SJCRH30 (cell line): ENCODE measurements around the gene ASCL3. TPM values are rescaled to one million over a fixed set of nuclear protein-coding genes. Genes with fewer than 3 reads are reported as not detected.
"Not testable (repeated sequence)": the region's sequence is repeated elsewhere in the genome, so short reads cannot be mapped to it uniquely, and the experiment has no call there.

Source experiments
- DNase-seq, 2 experiments: peaks; one replicate each; pipeline ENCODE4 v3.0.0-alpha.2; 2015 to 2020
- H3K27ac ChIP-seq: fragments of 250-450 bp; sonication (Bioruptor Pico); 2 replicates; pipeline ENCODE4 v1.5.1; 2020; ENCODE audit warnings: mild to moderate bottlenecking, moderate library complexity
- H3K27me3 ChIP-seq: fragments of 250-450 bp; sonication (Bioruptor Pico); 2 replicates; pipeline ENCODE4 v1.5.1; 2020; ENCODE audit warnings: mild to moderate bottlenecking, moderate library complexity
- H3K36me3 ChIP-seq: fragments of 250-450 bp; sonication (Bioruptor Pico); 2 replicates; pipeline ENCODE4 v1.5.1; 2020; ENCODE audit warnings: mild to moderate bottlenecking, moderate library complexity
- H3K4me1 ChIP-seq: fragments of 250-450 bp; sonication (Bioruptor Pico); 2 replicates; pipeline ENCODE4 v1.5.1; 2020; ENCODE audit warnings: mild to moderate bottlenecking, moderate library complexity
- H3K4me3 ChIP-seq: fragments of 250-450 bp; sonication (Bioruptor Pico); 2 replicates; pipeline ENCODE4 v1.5.1; 2020; ENCODE audit warnings: mild to moderate bottlenecking, moderate library complexity
- H3K9me3 ChIP-seq: fragments of 250-450 bp; sonication (Bioruptor Pico); replicated peaks from 2 replicates; pipeline ENCODE4 v1.5.1; 2020; ENCODE audit warnings: mild to moderate bottlenecking, moderate library complexity
- total RNA-seq: library from RNA; depleted of rRNA; stranded (reverse); fragments of >200 nt; shearing (Covaris generic); gene quantifications from 2 replicates; pipeline ENCODE4 v1.2.3, GENCODE V29; 2014; rRNA removed

Gene ASCL3
- not detected in 2 replicates for total RNA-seq

GRCh38 chr11:8942518-8943066, at the start of gene ASCL3:
ASCL3 (minus strand) TSS chr11:8943016; CDS start chr11:8938161, 4,855 bp downstream.
- Histone ChIP-seq H3K27ac (no peak within 1 kb of the TSS), H3K36me3 (peaks cover 6% of the 10 kb centered on the region; the same call in 1 of the 2 replicates), H3K27me3 (no peaks in the 10 kb centered on the region), H3K4me3 (no peak within 1 kb of the TSS), H3K9me3 (no peaks in the 10 kb centered on the region), H3K4me1 (no peaks in the 10 kb centered on the region)
- no peak for DNase-seq

GRCh38 chr11:8989453-8989852, 46.6 kb upstream of the ASCL3 start:
- Histone ChIP-seq H3K9me3 (no peaks in the 10 kb centered on the region), H3K27ac (no peak overlapping the region), H3K27me3 (no peaks in the 10 kb centered on the region), H3K36me3 (no peaks in the 10 kb centered on the region), H3K4me1 (no peaks in the 10 kb centered on the region), H3K4me3 (no peak overlapping the region)
- no peak for DNase-seq

GRCh38 chr11:8988329-8989234, 45.8 kb upstream of the ASCL3 start:
- DNase-seq = no peak
- Histone ChIP-seq H3K4me1 (no peaks in the 10 kb centered on the region), H3K4me3 (no peak overlapping the region), H3K9me3 (no peaks in the 10 kb centered on the region), H3K36me3 (no peaks in the 10 kb centered on the region), H3K27me3 (no peaks in the 10 kb centered on the region), H3K27ac (no peak overlapping the region)

DNA sequence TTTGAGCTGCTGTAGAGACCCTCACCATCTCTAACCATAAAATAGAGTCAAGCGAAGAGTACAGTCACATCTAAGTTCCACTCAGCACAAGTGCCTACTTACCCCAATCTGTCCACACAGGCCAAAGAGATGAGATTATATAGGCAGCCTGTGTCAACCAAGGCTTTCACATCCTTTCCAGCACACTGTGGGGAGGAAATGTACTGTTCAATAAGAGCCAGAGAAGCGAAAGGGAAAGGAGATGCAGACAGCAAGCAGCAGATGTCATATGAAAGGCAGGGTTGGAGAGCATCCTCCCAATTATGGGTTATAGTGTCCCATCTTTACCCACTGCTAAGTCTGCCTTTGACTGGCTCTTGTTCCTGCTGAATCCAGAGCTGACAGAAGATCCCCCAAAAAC, 44.6 kb upstream of the ASCL3 start:
- H3K27ac ChIP-seq = no peak overlapping the region
- no peaks in the 10 kb centered on the region for H3K36me3 ChIP-seq
- no peak for DNase-seq
- no peaks in the 10 kb centered on the region for H3K9me3 ChIP-seq
- H3K4me1 ChIP-seq = no peaks in the 10 kb centered on the region
- H3K27me3 ChIP-seq = no peaks in the 10 kb centered on the region
- H3K4me3 ChIP-seq = no peak overlapping the region

- not testable (repeated sequence) for H3K4me1 ChIP-seq, H3K4me3 ChIP-seq, DNase-seq
Observed at GRCh38 chr11:8986772-8987171, 44.0 kb upstream of the ASCL3 start.

DNA sequence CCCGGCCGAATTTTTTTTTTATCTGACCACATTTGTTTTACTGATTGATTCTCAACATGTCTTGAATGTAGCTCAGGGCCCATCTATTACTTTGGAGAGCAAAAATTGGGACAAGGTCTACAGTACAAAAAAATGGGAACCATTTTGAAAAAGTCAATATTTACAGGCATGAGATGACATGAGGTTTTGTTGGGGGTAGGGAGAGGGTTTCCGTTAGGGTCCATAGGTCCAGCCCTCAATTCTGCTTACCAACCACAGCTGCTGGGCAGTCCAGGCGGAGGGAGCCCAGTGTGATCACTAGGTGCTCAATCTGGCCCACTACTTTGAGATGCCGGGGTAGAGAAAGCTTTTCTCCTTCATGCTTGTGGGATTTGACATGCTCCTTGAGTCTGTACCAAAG, 42.6 kb upstream of the ASCL3 start:
- H3K27ac ChIP-seq = no peak overlapping the region
- H3K36me3 ChIP-seq = no peaks in the 10 kb centered on the region
- H3K9me3 ChIP-seq = no peaks in the 10 kb centered on the region
- no peak overlapping the region for H3K4me3 ChIP-seq
- no peaks in the 10 kb centered on the region for H3K4me1 ChIP-seq
- no peaks in the 10 kb centered on the region for H3K27me3 ChIP-seq
- DNase-seq = no peak

More at GRCh38 chr11:8986772-8987171, 44.0 kb upstream of the ASCL3 start:
- H3K27ac ChIP-seq, H3K9me3 ChIP-seq, H3K27me3 ChIP-seq, H3K36me3 ChIP-seq: not testable (repeated sequence)

GRCh38 chr11:8983552-8983951, 40.7 kb upstream of the ASCL3 start:
- Histone ChIP-seq H3K4me3 (no peak overlapping the region), H3K4me1 (no peaks in the 10 kb centered on the region), H3K36me3 (no peaks in the 10 kb centered on the region), H3K27me3 (no peaks in the 10 kb centered on the region), H3K9me3 (no peaks in the 10 kb centered on the region), H3K27ac (no peak overlapping the region)
- no peak for DNase-seq

DNA sequence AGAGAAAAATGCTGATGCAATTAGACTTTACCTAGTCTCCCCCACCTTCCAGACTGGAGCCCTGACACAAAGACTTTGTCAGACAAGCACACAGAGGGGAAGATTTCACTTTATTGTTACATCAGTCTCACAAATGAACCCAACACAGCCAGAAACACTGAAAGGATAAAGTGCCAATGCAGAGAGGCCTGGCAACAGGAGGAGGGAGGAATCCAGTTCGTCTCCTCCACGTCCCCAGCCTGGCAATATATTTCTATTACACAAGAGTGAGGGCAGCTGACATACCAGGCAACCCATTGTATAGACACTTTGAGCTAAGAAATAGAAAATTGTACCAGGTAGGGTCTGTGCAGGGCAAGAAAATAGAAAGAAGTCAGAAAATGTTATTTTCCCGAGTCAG, 37.7 kb upstream of the ASCL3 start:
- Histone ChIP-seq H3K36me3 (no peaks in the 10 kb centered on the region), H3K4me3 (no peak overlapping the region), H3K27ac (no peak overlapping the region), H3K27me3 (no peaks in the 10 kb centered on the region), H3K9me3 (no peaks in the 10 kb centered on the region), H3K4me1 (no peaks in the 10 kb centered on the region)
- DNase-seq = no peak

DNA sequence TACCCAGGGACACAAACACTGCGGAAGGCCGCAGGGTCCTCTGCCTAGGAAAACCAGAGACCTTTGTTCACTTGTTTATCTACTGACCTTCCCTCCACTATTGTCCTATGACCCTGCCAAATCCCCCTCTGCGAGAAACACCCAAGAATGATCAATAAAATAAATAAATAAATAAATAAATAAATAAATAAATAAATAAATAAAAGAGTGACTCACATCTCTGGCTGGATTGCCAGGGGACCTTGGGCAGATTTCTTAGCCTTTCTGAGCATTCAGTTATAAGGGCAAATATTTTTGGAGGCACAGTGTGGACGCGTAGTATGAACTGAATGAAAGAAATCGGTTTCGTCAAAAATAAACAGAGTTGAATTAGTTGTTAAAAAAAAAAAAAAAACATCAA, 36.5 kb upstream of the ASCL3 start:
- H3K27me3 ChIP-seq, DNase-seq, H3K9me3 ChIP-seq, H3K27ac ChIP-seq, H3K4me3 ChIP-seq, H3K4me1 ChIP-seq, H3K36me3 ChIP-seq: not testable (repeated sequence)

DNA sequence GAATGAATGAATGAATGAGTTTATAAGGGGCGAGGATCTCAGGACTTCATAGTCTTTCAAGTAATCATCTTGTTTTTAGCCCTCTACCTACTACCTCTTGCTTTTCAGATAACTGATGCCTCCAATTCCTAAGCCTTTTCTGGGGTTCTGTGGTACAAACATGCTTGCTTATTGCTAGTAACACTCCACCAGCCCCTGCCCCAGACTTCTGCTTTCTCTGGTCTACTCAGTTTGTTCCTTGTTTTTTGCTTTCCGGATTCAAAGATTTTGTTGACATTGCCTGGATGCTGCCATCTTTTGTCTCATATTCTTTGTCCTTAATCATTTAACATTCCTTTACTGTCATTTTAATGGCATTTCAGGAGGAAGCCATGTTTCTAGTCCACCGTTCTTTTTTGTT, 30.3 kb upstream of the ASCL3 start:
- no peaks in the 10 kb centered on the region for H3K36me3 ChIP-seq
- H3K4me3 ChIP-seq = no peak overlapping the region
- no peak for DNase-seq
- no peak overlapping the region for H3K27ac ChIP-seq
- H3K27me3 ChIP-seq = no peaks in the 10 kb centered on the region
- H3K9me3 ChIP-seq = no peaks in the 10 kb centered on the region
- no peaks in the 10 kb centered on the region for H3K4me1 ChIP-seq

GRCh38 chr11:8971924-8972316, 29.1 kb upstream of the ASCL3 start:
- Histone ChIP-seq H3K36me3 (no peaks in the 10 kb centered on the region), H3K27me3 (no peaks in the 10 kb centered on the region), H3K9me3 (no peaks in the 10 kb centered on the region)

DNA sequence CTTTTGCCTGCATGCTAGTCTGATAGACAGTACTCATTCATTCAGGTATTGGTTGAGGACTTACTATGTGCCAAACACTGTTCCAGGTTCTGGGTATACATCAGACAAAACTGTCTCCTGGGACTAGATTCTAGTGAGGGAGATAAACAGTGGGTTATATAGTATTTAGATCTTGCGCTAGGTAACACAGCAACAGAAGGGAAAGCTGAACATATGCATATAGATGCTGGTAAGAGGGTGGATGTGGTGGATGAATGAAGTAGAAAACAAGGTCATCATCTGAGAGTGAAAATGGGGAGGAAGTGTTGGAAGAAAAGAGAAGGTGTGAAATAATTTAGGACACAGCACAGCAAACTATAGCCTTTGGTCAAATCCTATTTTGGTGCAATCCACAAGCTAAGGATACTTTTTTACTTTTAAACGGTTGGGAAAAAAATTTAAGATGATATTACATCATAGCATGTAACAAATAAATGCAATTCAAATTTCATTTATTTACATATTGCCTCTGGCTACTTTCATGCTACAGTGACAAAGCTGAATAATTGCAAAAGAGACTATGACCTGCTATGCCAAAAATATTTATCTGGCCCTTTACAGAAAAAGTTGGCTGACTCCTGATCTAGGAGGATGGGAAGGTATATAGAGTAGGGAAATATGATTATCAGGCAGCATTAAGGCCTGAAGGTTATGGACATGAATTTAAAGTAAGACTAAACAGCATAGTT, 28.5 kb upstream of the ASCL3 start:
- no peak for DNase-seq
- Histone ChIP-seq H3K36me3 (no peaks in the 10 kb centered on the region), H3K9me3 (no peaks in the 10 kb centered on the region), H3K4me3 (no peak overlapping the region), H3K27me3 (no peaks in the 10 kb centered on the region), H3K27ac (no peak overlapping the region), H3K4me1 (no peaks in the 10 kb centered on the region)

More at GRCh38 chr11:8971924-8972316, 29.1 kb upstream of the ASCL3 start:
- Histone ChIP-seq H3K4me1 (no peaks in the 10 kb centered on the region), H3K4me3 (no peak overlapping the region), H3K27ac (no peak overlapping the region)
- DNase-seq = no peak

GRCh38 chr11:8967184-8967583, 24.4 kb upstream of the ASCL3 start:
- H3K27ac ChIP-seq = no peak overlapping the region
- peaks cover 4% of the 10 kb centered on the region; the same call in 1 of the 2 replicates for H3K4me1 ChIP-seq
- DNase-seq = no peak

DNA sequence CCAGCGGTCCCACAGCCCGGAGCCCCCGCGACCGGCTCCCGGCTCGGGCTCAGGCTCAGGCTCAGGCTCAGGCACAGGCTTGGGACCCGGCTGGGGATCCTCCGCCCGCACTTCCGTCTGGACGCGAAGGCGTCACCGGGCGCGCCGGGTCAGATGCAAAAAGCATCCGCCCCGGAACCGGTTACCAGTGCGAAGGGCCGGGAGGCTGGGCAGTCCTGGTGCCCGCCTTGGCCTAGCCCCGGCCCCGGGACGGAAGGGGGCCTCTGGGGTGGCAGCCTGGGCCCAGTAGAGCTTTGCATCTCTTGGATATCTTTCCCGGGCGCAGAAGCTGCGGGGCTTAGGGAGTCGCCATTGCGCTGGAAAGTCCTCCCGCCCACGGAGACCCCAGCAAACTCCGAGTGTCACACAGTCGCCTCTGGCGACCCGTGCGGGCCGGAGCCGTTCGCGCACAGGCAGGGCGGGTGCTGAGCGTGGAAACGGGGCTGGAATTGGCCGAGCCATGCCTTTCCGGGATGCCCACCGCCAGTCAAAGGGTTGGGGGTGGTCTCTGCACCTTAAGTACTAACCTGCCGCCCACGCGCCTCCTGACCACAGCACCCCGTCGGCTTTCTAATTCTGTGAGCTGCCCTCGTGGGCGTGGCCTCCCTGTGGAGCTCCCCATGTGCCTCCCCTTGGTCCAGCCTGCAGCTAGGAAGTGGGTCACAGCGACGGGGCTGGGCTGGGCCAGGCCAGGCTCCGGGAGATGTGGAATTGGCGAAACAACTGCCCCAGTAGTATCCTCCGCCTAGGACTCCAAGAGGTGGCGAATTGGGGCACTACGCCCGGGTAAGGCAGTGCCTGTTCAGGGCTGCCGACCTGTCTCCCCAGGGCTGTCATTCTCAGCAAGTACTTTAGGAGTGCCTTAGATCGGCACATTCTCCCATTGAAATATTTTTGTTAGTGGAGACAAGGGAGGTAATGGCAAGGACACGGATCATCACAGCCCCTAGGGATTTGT, 21.8 kb upstream of the ASCL3 start, which contains the start of gene TMEM9B:
TMEM9B (minus strand) TSS at position 119 of the 997 bp plus-strand sequence. CDS start 129 bp downstream, outside the sequence.
- peak; percentile 93 to 94 for DNase-seq
- Histone ChIP-seq H3K27ac (peak within 1 kb of the TSS; percentile 78), H3K27me3 (no peaks in the 10 kb centered on the region)

More at GRCh38 chr11:8967184-8967583, 24.4 kb upstream of the ASCL3 start:
- Histone ChIP-seq H3K27me3 (no peaks in the 10 kb centered on the region), H3K36me3 (no peaks in the 10 kb centered on the region), H3K4me3 (no peak overlapping the region), H3K9me3 (no peaks in the 10 kb centered on the region)

More for the DNA sequence above, 21.8 kb upstream of the ASCL3 start, which contains the start of gene TMEM9B:
- Histone ChIP-seq H3K9me3 (no peaks in the 10 kb centered on the region), H3K4me1 (peaks cover 4% of the 10 kb centered on the region; the same call in 1 of the 2 replicates), H3K4me3 (peak within 1 kb of the TSS; percentile 89), H3K36me3 (no peaks in the 10 kb centered on the region)
